Brain microvascular endothelial cell (primary cell): Measurements from ENCODE around the gene MED14.

Experiments
- DNase-seq: peaks from one replicate; pipeline ENCODE4 v3.0.0-alpha.2; 2020
- H3K27ac ChIP-seq: fragments of 250-450 bp; sonication (Bioruptor Pico); 2 replicates; pipeline ENCODE4 v1.5.1; 2020; ENCODE audit warnings: mild to moderate bottlenecking, moderate library complexity
- H3K27me3 ChIP-seq: fragments of 250-450 bp; sonication (Bioruptor Pico); replicated peaks from 2 replicates; pipeline ENCODE4 v1.5.1; 2020; ENCODE audit warnings: mild to moderate bottlenecking
- H3K36me3 ChIP-seq: fragments of 250-450 bp; sonication (Bioruptor Pico); replicated peaks from 2 replicates; pipeline ENCODE4 v1.5.1; 2020; ENCODE audit warnings: mild to moderate bottlenecking
- H3K4me3 ChIP-seq: 2 replicates; pipeline ENCODE4 v1.5.1; 2011; ENCODE audit warnings: low read depth, mild to moderate bottlenecking, control low read depth, low read length, moderate library complexity
- CTCF ChIP-seq: IDR thresholded peaks from 2 replicates; pipeline ENCODE4 v1.5.1; 2011; ENCODE audit warnings: low read depth, mild to moderate bottlenecking, moderate library complexity, low read length, control low read depth, inconsistent platforms; ENCODE audit errors: missing control alignments
- in situ Hi-C: cut with HindIII; loops from 2 replicates; pipeline ENCODE4 v1.10.0; 2017; ENCODE audit warnings: low sequenced_read_pairs, low pct_ligation_motif_present

Gene MED14

GRCh38 chrX:40778861-40779575 is 43.7 kb upstream of the MED14 start:
- Histone ChIP-seq H3K36me3 (no peaks in the 10 kb centered on the region), H3K27me3 (no peaks in the 10 kb centered on the region), H3K27ac (no peak overlapping the region), H3K4me3 (no peak overlapping the region)
- TF ChIP-seq CTCF: no peak
- peak; percentile 11 for DNase-seq
- in situ Hi-C loops: no loop called here

GRCh38 chrX:40773809-40774208 is 38.5 kb upstream of the MED14 start:
- Histone ChIP-seq H3K4me3 (no peak overlapping the region), H3K27ac (peak overlapping the region; percentile 46), H3K36me3 (no peaks in the 10 kb centered on the region), H3K27me3 (no peaks in the 10 kb centered on the region)
- DNase-seq: peak; percentile 47
- no peak for TF ChIP-seq CTCF
- in situ Hi-C loops: no loop called here

- in situ Hi-C loops: no loop called here
These were observed 37.8 kb upstream of the MED14 start for GRCh38 chrX:40773188-40773587.

GRCh38 chrX:40772290-40772689 is 36.9 kb upstream of the MED14 start:
- no peak overlapping the region for H3K4me3 ChIP-seq
- no peak for TF ChIP-seq CTCF
- DNase-seq: no peak
- H3K27me3 ChIP-seq: no peaks in the 10 kb centered on the region
- no peaks in the 10 kb centered on the region for H3K36me3 ChIP-seq
- in situ Hi-C loops: no loop called here
- no peak overlapping the region for H3K27ac ChIP-seq

More at GRCh38 chrX:40773188-40773587, 37.8 kb upstream of the MED14 start:
- no peaks in the 10 kb centered on the region for H3K27me3 ChIP-seq
- no peak overlapping the region for H3K4me3 ChIP-seq
- H3K27ac ChIP-seq: no peak overlapping the region
- DNase-seq: no peak
- no peak for TF ChIP-seq CTCF
- H3K36me3 ChIP-seq: no peaks in the 10 kb centered on the region

GRCh38 chrX:40761762-40762161 is 26.4 kb upstream of the MED14 start:
- TF ChIP-seq CTCF: no peak
- H3K27me3 ChIP-seq: no peaks in the 10 kb centered on the region
- no peak overlapping the region for H3K27ac ChIP-seq
- H3K4me3 ChIP-seq: no peak overlapping the region
- in situ Hi-C loops: no loop called here
- no peaks in the 10 kb centered on the region for H3K36me3 ChIP-seq
- no peak for DNase-seq

- TF ChIP-seq CTCF: no peak
- DNase-seq: no peak
- no peak overlapping the region for H3K4me3 ChIP-seq
- H3K36me3 ChIP-seq: no peaks in the 10 kb centered on the region
- no peak overlapping the region for H3K27ac ChIP-seq
- H3K27me3 ChIP-seq: no peaks in the 10 kb centered on the region
- in situ Hi-C loops: no loop called here
These were observed 24.0 kb upstream of the MED14 start for GRCh38 chrX:40759374-40759773.
